C4-2B (cell line): Measurements from ENCODE around the gene MFAP4.

Experiments used
- CTCF ChIP-seq: fragments of 450-650 bp; conservative IDR thresholded peaks from 2 replicates; pipeline ENCODE4 v1.5.1; 2017; ENCODE audit warnings: mild to moderate bottlenecking
- ZFX ChIP-seq: fragments of 450-650 bp; IDR thresholded peaks from 2 replicates; pipeline ENCODE4 v1.6.1; 2017

GRCh38 chr17:19343671-19344151, 43.3 kb downstream of the MFAP4 start:
- TF ChIP-seq CTCF (no peak), ZFX (no peak)
